GM18499 (cell line): ENCODE results near the gene TLCD3A.
A peak's percentile ranks its signal among the peaks of the same experiment; 100 is the strongest.

Experiments used
- ATAC-seq: cut with Tn5 transposase; IDR thresholded peaks from one replicate; pipeline ENCODE4 v1.9.1; 2021; ENCODE audit warnings: moderate number of reproducible peaks; ENCODE audit not compliant: insufficient read depth, unreplicated experiment

Gene TLCD3A

GRCh38 chr17:705011-705410 lies 27.4 kb upstream of the TLCD3A start:
- no peak for ATAC-seq

- ATAC-seq: no peak
Observed at GRCh38 chr17:705863-706262, 26.5 kb upstream of the TLCD3A start.

- no peak for ATAC-seq
Observed at GRCh38 chr17:708132-708531, 24.3 kb upstream of the TLCD3A start.

GRCh38 chr17:718075-718474 lies 14.3 kb upstream of the TLCD3A start:
- no peak for ATAC-seq

- no peak for ATAC-seq
Observed at GRCh38 chr17:720706-721539, 11.5 kb upstream of the TLCD3A start.

GRCh38 chr17:721540-721937 lies 10.9 kb upstream of the TLCD3A start:
- no peak for ATAC-seq

GRCh38 chr17:725084-725483 lies 7.3 kb upstream of the TLCD3A start:
- ATAC-seq: no peak

GRCh38 chr17:725746-726145 lies 6.7 kb upstream of the TLCD3A start:
- no peak for ATAC-seq

- no peak for ATAC-seq
Observed at GRCh38 chr17:726271-726919, 6.0 kb upstream of the TLCD3A start.

- no peak for ATAC-seq
Observed at GRCh38 chr17:728911-729310, 3.5 kb upstream of the TLCD3A start.

DNA sequence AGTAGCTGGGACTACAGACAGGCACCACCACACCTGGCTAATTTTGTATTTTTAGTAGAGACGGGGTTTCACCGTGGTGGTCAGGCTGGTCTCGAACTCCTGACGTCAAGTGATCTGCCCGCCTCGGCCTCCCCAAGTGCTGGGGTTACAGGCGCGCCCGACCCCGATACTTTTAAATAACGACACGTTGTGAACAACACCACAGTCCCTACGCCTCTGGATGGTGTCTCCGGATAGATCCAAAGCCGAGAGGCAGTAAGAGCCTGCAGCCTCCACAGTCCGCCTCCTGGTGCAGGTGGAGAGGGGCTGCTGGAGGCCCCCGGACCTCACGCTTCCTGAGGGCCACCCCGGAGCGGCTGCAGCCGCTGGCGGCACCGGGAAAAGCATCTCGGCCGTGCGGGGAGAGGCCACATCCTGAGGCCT lies 741 bp upstream of the TLCD3A start:
- no peak for ATAC-seq

DNA sequence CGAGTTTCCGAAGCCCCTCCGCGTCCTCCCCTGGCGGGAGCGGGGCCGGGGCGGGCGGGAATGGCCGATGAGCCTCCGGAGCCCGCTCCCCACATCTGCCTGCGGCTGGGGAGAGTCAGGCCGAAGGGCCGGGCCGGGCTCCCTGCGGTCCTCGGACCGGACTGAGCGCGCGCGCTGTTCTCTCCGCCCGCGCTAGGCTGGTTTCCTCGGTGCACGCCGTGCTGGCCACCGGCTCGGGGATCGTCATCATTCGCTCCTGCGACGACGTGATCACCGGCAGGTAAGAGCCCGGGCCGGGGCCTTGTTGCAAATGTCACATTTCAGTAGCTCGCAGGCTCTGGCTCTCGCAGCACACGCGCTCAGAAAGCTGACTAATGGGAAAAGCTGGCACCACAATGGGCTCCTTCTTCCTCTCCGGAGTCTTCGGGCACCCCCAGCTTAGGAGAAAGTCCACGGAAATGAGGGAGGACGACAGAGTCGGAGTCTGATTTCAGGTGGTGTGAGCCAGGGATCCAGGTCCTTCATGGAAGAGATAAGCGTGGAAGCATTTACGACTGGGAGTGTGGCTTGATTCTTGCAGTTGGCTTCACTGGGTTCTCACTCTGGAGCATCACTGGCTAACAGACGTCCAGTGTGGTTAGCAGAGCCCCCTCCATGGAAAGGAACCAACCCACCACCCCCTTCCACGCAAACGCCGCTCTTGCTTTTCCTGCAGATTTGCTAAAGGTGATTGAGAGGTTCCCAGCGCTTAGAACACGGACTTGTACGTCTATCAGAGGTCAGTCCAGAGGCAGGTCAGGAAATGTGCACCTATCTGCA lies 715 bp downstream of the TLCD3A start:
- ATAC-seq: no peak

GRCh38 chr17:733743-734142 lies 1.3 kb downstream of the TLCD3A start:
- ATAC-seq: no peak

DNA sequence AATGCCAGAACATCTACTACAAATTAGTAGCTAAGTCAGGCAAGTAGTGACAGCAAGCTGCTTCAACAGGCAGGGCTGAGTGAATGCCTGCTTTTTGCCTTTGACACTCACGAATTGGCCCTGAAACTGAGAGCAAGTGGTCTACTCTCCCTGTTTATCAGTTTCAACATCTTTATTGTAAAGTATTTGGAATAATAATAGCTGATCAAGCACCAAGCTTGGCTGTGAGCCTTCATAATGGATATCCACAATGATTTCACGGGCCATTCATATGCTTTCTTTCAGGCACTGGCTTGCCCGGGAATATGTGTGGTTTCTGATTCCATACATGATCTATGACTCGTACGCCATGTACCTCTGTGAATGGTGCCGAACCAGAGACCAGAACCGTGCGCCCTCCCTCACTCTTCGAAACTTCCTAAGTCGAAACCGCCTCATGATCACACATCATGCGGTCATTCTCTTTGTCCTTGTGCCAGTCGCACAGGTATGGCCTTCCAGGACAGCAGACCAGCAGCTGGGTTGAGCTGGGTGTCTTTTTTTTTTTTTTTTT lies 5.2 kb downstream of the TLCD3A start:
- ATAC-seq: no peak

DNA sequence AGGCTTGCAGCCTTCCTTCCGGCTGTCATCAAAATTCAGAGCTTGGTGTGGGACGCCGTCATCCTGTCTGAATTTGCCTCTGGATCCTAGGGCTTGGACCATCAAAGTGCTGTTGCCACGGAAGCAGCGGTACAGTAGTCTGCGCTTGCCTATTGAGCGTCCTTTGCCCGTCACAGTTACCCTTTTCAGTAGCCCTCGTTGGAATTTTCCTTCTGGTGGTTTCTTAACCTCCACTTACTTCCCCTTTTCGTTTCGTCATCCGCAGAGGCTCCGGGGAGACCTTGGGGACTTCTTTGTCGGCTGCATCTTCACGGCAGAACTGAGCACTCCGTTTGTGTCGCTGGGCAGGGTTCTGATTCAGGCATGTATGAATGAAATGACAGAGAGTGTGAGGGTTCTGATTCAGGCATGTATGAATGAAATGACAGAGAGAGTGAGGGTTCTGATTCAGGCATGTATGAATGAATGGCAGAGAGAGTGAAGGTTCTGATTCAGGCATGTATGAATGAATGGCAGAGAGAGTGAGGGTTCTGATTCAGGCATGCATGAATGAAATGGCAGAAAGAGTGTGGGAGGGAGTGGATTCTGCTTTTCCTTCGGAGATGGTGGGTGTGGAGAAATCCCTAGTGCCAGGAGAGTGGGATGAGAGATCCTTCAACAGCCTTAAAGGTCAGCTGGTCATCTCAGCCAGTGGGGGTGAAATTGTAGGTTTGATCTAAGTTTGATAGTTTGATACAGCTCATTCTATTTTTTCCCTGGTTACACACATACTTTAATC lies 8.0 kb downstream of the TLCD3A start:
- ATAC-seq: peak; percentile 46

GRCh38 chr17:742147-742793 lies 9.9 kb downstream of the TLCD3A start:
- ATAC-seq: no peak

DNA sequence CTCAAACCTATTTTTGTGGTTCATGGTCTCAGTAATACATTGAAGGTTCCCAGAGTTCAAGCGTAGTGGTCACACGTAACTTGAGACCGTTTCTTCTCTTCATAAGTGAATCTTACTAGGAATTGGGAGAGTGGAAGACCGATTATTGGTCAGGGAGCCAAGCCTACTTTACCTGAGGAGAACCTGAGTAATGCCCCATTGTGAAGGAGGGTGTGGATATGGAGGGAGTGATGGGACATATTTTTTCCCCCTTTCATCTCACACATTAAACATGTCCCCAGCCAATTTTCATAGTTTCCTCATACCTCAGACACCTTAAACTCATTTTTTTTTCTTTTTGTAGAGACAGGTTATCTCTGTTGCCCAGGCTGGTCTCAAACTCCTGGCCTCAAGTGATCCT lies 10.7 kb downstream of the TLCD3A start:
- ATAC-seq: no peak

DNA sequence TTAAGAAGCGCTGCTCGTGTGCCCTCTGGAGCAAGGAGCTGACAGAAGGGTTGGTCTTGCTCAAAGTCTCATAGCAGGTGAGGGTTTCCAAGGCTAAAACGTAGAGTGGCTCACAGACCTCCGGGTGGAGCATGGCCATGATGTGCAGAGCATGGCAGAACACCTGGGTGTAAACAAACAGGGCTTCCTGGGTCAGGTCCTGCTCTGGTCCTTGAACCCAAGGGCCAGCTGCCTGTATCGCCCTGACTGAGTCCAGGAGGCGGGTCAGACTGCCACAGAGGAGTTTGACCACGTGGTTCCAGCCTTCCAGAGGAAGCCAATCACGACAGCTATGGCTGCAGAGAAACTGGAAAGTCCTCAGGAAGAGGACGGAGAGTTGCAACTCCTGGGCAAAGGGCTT lies 12.5 kb downstream of the TLCD3A start:
- ATAC-seq: no peak

GRCh38 chr17:745406-745805 lies 13.0 kb downstream of the TLCD3A start:
- no peak for ATAC-seq

- ATAC-seq: no peak
Observed at GRCh38 chr17:746181-746580, 13.8 kb downstream of the TLCD3A start.
